Measurements from ENCODE around the gene GAL3ST2.
"Not testable (repeated sequence)": the region's sequence is repeated elsewhere in the genome, so short reads cannot be mapped to it uniquely, and the experiment has no call there.

The GAL3ST2 gene

DNA sequence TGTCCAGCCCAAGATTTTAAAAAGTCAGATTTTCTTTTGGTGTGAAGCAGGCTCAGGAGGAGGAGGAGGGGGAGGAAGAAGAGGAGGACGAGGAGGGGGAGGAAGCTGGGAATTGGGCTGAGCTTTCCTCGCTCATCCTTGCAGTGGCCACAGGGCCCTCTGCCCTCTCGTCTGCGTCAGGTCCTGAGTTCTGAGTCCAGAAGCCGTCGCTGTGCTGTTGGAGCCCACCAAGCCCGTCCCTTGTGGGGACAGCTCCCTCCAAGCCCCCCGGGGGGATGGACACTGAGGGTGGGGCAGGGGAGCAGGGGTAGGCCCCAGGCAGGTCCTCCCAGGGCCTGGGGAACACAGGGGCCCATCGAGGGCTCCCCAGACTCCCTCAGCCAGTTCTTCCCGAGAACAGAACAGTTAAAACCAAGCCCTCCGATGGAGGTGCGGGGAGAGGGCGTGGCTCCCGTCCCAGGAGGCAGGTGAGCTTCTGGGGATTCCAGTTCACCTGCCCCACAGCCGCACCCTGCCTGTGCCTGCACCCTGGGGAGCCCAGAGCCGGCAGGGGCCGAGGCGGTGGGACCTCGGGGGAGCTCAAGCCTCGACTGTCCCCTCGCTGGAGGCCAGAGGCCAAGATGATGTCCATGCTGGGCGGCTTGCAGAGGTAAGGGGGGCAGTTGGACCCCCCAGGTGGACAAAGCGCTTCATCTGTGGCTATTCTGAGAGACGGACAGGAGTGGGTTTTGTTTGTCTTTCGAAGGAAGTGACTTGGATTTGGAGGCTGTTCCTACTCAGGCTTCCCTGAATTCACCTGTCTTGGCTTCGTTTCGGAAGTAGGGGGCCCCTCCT, at the start of gene GAL3ST2:
Gene GAL3ST2 (plus strand): TSS at position 487 of the 834 bp plus-strand sequence. CDS start 134 bp downstream, at position 621.
- H3K4me3 ChIP-seq (ENCODE audit: low read depth, low read length), result no peak within 1 kb of the TSS
- TF ChIP-seq, protein P1, sequence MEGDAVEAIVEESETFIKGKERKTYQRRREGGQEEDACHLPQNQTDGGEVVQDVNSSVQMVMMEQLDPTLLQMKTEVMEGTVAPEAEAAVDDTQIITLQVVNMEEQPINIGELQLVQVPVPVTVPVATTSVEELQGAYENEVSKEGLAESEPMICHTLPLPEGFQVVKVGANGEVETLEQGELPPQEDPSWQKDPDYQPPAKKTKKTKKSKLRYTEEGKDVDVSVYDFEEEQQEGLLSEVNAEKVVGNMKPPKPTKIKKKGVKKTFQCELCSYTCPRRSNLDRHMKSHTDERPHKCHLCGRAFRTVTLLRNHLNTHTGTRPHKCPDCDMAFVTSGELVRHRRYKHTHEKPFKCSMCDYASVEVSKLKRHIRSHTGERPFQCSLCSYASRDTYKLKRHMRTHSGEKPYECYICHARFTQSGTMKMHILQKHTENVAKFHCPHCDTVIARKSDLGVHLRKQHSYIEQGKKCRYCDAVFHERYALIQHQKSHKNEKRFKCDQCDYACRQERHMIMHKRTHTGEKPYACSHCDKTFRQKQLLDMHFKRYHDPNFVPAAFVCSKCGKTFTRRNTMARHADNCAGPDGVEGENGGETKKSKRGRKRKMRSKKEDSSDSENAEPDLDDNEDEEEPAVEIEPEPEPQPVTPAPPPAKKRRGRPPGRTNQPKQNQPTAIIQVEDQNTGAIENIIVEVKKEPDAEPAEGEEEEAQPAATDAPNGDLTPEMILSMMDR (IDR thresholded peaks at IDR 0.05; ENCODE audit: control insufficient read depth, extremely low read depth, insufficient read depth), result no peak
- DNase-seq (ENCODE audit: low read depth), result no peak

DNA sequence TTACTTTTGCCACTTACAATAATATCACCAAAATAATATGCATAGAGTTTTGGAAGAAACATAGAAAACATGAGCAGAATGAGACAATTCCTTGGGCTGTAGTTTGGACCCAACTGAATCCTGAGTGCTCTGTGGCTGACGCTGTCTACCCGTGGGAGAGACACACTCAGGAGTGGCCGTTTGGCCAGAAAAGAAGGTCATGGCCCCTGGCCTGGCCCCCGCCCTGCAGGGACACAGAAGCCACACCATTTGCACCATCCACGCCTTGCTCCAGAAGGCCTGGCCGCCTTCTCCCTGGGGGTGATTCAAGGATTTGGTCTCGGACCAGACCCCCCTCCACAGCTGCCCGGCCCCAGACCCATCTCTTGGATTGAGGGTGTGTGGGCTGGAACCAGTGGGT, 48.6 kb upstream of the GAL3ST2 start:
- no peak overlapping the region for H3K4me3 ChIP-seq (ENCODE audit: low read depth, low read length)
- TF ChIP-seq, protein P1 (IDR thresholded peaks at IDR 0.05; ENCODE audit: control insufficient read depth, extremely low read depth, insufficient read depth), result no peak
- no peak for DNase-seq (ENCODE audit: low read depth)

DNA sequence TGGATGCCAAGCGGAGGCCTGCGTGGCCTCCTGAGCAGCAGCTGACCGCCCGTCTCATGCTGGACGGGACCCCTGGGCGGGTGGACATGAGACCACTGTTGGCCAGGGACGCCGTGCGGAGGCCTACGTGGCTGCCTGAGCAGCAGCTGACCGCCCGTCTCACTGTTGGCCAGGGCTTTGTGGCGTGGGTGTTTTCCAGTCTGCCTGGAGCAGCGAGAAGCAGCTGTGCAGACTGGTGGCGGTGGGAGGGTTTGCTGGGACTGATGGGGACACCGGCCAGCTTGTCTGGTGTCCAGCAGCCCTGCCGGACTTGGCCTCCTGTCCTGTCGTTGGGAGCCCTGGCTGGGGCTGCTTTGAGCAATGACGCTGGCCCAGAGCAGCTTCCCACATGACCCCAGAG, 48.0 kb upstream of the GAL3ST2 start:
- no peak overlapping the region for H3K4me3 ChIP-seq (ENCODE audit: low read depth, low read length)
- TF ChIP-seq, protein P1 (IDR thresholded peaks at IDR 0.05; ENCODE audit: control insufficient read depth, extremely low read depth, insufficient read depth), result no peak
- no peak for DNase-seq (ENCODE audit: low read depth)

DNA sequence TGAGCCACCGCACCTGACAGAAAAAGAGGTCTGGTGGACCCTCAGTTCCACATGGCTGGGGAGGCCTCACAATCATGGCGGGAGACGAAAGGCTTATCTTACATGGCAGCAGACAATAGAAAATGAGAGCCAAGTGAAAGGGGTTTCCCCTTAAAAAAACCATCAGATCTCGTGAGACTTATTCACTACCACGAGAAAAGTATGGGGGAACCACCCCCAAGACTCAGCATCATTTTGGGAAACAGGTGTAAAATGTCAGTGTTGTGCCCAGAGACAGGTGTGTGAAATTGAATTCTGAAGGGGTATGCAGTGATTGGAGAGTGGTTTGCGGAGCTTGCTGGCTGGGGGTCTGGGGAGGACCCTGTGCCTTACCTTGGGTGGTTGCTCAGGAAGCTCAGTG, 46.8 kb upstream of the GAL3ST2 start:
- H3K4me3 ChIP-seq (ENCODE audit: low read depth, low read length), result no peak overlapping the region
- no peak for DNase-seq (ENCODE audit: low read depth)
- TF ChIP-seq, protein P1 (IDR thresholded peaks at IDR 0.05; ENCODE audit: control insufficient read depth, extremely low read depth, insufficient read depth), result no peak

DNA sequence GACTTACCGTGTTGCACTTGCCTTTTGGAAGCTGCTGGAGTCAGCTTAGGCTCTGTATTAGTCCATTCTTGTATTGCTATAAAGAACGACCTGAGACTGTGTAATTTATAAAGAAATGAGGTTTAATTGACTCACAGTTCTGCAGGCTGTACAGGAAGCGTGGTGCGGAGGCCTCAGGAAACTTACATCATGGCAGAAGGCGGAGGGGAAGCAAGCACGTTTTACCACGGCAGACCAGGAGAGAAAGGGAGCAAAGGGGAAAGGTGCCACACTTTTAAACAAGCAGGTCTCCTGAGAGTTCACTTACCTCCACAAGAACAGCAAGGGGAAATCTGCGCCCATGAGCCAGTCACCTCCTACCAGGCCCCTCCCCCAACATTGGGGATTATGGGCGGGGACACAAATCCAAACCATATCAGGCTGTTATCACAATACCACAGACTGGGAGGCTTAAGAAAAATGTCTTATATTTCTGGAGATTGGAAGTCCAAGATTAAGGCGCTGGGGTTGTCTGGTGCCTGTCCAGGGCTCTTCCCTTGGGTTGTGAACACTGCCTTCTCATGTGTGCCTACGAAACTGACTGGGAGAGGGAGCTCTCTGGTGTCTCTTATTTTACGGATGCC, 45.8 kb upstream of the GAL3ST2 start:
- DNase-seq (ENCODE audit: low read depth), result no peak
- TF ChIP-seq, protein P1 (IDR thresholded peaks at IDR 0.05; ENCODE audit: control insufficient read depth, extremely low read depth, insufficient read depth), result no peak
- H3K4me3 ChIP-seq (ENCODE audit: low read depth, low read length), result no peak overlapping the region

DNA sequence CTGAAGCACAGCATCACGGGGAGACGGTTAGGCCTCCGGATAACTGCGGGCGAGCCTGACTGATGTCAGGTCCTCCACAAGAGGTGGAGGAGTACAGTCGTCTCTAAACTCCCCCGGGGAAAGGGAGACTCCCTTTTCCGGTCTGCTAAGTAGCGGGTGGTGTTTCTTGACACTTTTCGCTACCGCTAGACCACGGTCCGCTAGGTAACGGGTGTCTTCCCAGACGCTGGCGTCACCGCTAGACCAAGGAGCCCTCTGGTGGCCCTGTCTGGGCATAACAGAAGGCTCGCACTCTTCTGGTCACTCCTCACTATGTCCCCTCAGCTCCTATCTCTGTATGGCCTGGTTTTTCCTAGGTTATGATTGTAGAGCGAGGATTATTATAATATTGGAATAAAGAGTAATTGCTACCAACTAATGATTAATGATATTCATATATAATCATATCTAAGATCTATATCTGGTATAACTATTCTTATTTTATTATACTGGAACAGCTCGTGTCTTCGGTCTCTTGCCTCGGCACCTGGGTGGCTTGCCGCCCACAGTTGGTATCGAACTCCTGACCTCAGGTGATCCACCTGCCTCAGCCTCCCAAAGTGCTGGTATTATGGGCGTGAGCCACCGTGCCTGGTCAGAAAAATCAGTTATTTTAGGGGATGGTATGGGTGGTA, 44.0 kb upstream of the GAL3ST2 start:
- DNase-seq (ENCODE audit: low read depth); H3K4me3 ChIP-seq (ENCODE audit: low read depth, low read length): not testable (repeated sequence)
- TF ChIP-seq, protein P1 (IDR thresholded peaks at IDR 0.05; ENCODE audit: control insufficient read depth, extremely low read depth, insufficient read depth), result peak; percentile 46
